ENCODE measurements around the gene SMCO2.
A peak's percentile ranks its signal among the peaks of the same experiment; 100 is the strongest.

SMCO2 gene

DNA sequence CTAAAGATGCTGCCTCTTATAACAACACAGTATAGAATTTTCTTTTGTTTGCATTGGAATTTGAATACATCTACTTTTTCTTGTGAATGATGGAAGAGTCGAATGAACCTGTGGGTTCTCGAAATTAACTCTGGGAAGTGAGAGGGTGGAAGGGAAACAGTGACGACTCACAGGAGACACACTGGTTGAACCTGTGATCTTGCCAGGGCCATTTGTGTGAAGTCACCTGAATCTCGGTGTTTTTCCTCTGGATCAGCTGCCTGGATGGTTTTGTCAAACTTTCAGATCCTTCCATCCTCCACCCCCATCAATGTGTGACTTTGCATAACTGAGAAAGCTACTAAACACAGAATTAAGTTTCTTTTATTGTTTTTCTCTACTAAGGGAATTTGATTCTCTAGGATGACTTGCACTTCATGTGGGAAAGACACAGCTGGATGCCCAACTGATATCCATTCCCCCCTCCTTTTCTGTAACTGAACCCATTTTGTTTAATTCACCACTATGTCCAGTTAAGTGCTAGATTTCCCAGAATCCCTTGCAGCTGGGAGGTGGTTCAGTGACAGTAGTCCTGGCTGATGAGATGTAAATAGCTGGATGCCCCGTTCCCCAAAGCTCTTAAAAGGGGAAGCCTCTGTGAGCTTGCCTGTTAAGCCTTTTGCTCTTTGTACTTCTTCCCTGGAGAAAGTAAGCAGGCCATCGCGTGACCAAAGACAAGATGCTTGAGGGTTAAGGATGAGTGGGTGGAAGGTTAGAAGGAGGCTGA, 83.8 kb downstream of the SMCO2 start (continued):
- TF ChIP-seq ZNF350 (tag by site-specific recombination; IDR thresholded peaks at IDR 0.05) (no peak), PRDM1 (tag by site-specific recombination; IDR thresholded peaks at IDR 0.05) (0 out of 2 replicates have a peak, but pooled peaks have one; percentile 25), SCRT2 (tag by site-specific recombination; IDR thresholded peaks at IDR 0.05) (peak; percentile 27; the same call in 1 of the 2 replicates), ZNF654 (tag by site-specific recombination; IDR thresholded peaks at IDR 0.05; ENCODE audit: low read depth) (no peak), ZBTB8A (tag by site-specific recombination; IDR thresholded peaks at IDR 0.05) (no peak), TRIM28 (IDR thresholded peaks at IDR 0.05; ENCODE audit: borderline replicate concordance, low read length) (no peak), ZNF76 (tag by site-specific recombination; IDR thresholded peaks at IDR 0.05; ENCODE audit: borderline replicate concordance, low read depth) (peak; percentile 52; the same call in 1 of the 2 replicates), ZNF768 (tag by site-specific recombination; IDR thresholded peaks at IDR 0.05) (no peak), ZXDB (tag by site-specific recombination; IDR thresholded peaks at IDR 0.05) (no peak), HIC1 (tag by site-specific recombination; IDR thresholded peaks at IDR 0.05) (no peak), ZNF274 (IDR thresholded peaks at IDR 0.05; ENCODE audit: low read length) (no peak), ZNF274 (tag by site-specific recombination; IDR thresholded peaks at IDR 0.05; ENCODE audit: borderline replicate concordance) (no peak), ZBTB1 (tag by site-specific recombination; IDR thresholded peaks at IDR 0.05) (no peak), ZIC2 (tag by site-specific recombination; IDR thresholded peaks at IDR 0.05) (no peak), ZNF747 (tag by site-specific recombination; IDR thresholded peaks at IDR 0.05) (no peak), ZNF777 (tag by site-specific recombination; IDR thresholded peaks at IDR 0.05; ENCODE audit: borderline replicate concordance) (no peak), ZNF626 (tag by site-specific recombination; IDR thresholded peaks at IDR 0.05) (no peak)
- TF ChIP-seq, protein P1, sequence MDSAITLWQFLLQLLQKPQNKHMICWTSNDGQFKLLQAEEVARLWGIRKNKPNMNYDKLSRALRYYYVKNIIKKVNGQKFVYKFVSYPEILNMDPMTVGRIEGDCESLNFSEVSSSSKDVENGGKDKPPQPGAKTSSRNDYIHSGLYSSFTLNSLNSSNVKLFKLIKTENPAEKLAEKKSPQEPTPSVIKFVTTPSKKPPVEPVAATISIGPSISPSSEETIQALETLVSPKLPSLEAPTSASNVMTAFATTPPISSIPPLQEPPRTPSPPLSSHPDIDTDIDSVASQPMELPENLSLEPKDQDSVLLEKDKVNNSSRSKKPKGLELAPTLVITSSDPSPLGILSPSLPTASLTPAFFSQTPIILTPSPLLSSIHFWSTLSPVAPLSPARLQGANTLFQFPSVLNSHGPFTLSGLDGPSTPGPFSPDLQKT (IDR thresholded peaks at IDR 0.05; ENCODE audit: borderline replicate concordance, low read depth, low read length), result no peak

DNA sequence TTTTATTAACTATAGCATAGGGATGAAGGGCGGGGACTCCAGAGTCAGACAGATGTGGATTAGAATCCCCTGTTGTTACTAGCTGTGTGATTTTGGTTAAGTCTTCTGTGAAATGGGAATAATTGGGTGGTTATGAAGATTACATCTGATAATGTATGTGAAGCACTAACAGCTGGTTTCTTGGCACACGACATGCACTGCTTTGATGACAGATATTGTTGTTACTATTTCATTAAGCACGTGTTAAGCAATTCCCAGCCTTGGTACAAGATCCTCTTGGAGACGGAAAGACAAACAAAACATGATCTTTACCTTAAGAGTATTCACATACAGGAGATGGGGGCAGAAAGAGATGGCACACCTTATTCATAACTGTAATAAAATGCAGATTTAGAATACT, 85.4 kb downstream of the SMCO2 start:
- H3K4me1 ChIP-seq (ENCODE audit: control insufficient read depth, insufficient read depth, low read length), result peaks cover 3% of the 10 kb centered on the region; the same call in 1 of the 2 replicates
- TF ChIP-seq PATZ1 (tag by site-specific recombination; IDR thresholded peaks at IDR 0.05), result no peak
- TF ChIP-seq ZXDB (tag by site-specific recombination; IDR thresholded peaks at IDR 0.05), result no peak
- no peak for TF ChIP-seq ZNF558 (tag by site-specific recombination; IDR thresholded peaks at IDR 0.05)
- TF ChIP-seq GLI2 (tag by site-specific recombination; IDR thresholded peaks at IDR 0.05; ENCODE audit: borderline replicate concordance, low read depth), result no peak
- TF ChIP-seq ZNF571 (tag by site-specific recombination; IDR thresholded peaks at IDR 0.05), result no peak
- TF ChIP-seq ZNF596 (tag by site-specific recombination; IDR thresholded peaks at IDR 0.05), result no peak
- TF ChIP-seq ZNF785 (tag by site-specific recombination; IDR thresholded peaks at IDR 0.05), result no peak
- no peak for TF ChIP-seq OVOL3 (tag by site-specific recombination; IDR thresholded peaks at IDR 0.05)
- no peak for TF ChIP-seq ZNF777 (tag by site-specific recombination; IDR thresholded peaks at IDR 0.05; ENCODE audit: borderline replicate concordance)
- no peak for TF ChIP-seq ZNF266 (tag by site-specific recombination; IDR thresholded peaks at IDR 0.05; ENCODE audit: low read depth)
- ChIA-PET POLR2A (interaction anchor here (2.6 kb wide), 1 partner anchor 8 kb away, joined by 10 read pairs; the partner anchor contains the start of gene PPFIBP1), CTCF (interaction anchor here (0.5 to 0.6 kb wide), 2 partner anchors 168 to 1356 kb away, joined by 3 read pairs; no protein-coding TSS in a partner anchor)
- H3K36me3 ChIP-seq (ENCODE audit: control insufficient read depth in 2 of 2, insufficient read depth in 1 of 2, low read length in 2 of 2), result no peaks in the 10 kb centered on the region
- no peak overlapping the region for H3K27ac ChIP-seq (ENCODE audit: extremely low read depth, low read depth, low read length)
- H3K9me3 ChIP-seq (ENCODE audit: control insufficient read depth, insufficient read depth, low read depth, low read length), result no peaks in the 10 kb centered on the region
- H3K4me3 ChIP-seq (ENCODE audit: low read depth, low read length), result no peak overlapping the region

All from HEK293 (cell line).